Sigmoid colon (tissue), 7 donors: ENCODE data around the gene TTC12. TPM values are rescaled to one million over a fixed set of nuclear protein-coding genes. Genes with fewer than 3 reads are reported as not detected.

ENCODE experiments used
- DNase-seq: peaks from one replicate; pipeline ENCODE4 v3.0.0-alpha.2; 2019
- H3K27ac ChIP-seq, 4 donors: fragments of 200-600 bp; sonication (generic); one replicate each; pipeline ENCODE4 v1.5.1; 2016 to 2019; ENCODE audit warnings: mild to moderate bottlenecking in 1 of 4
- H3K27me3 ChIP-seq, 3 donors: fragments of 200-600 bp; sonication (generic); one replicate each; pipeline ENCODE4 v1.5.1; 2019; ENCODE audit warnings: mild to moderate bottlenecking in 1 of 3
- H3K36me3 ChIP-seq, 4 donors: fragments of 200-600 bp; sonication (generic); one replicate each; pipeline ENCODE4 v1.5.1; 2016 to 2019
- H3K4me1 ChIP-seq, 4 donors: fragments of 200-600 bp; sonication (generic); one replicate each; pipeline ENCODE4 v1.5.1; 2017 to 2019
- H3K4me3 ChIP-seq, 4 donors: fragments of 200-600 bp; sonication (generic); one replicate each; pipeline ENCODE4 v1.5.1; 2017 to 2019; ENCODE audit warnings: mild to moderate bottlenecking in 2 of 4, moderate library complexity in 1 of 4
- H3K9me3 ChIP-seq, 4 donors: fragments of 200-600 bp in 3 of 4; sonication (generic) in 3 of 4; one replicate each; pipeline versions ENCODE4 v1.5.1 to v1.6.1; 2013 to 2019
- CTCF ChIP-seq, 4 experiments: fragments of 450-650 bp in 3 of 4; fragments of 200-600 bp in 1 of 4; IDR thresholded peaks; one replicate each; pipeline ENCODE4 v1.5.1; 2016 to 2019; ENCODE audit warnings: antibody characterized with exemption in 4 of 4, mild to moderate bottlenecking in 3 of 4, moderate library complexity in 2 of 4
- EP300 ChIP-seq, 4 donors: sonication (generic); formaldehyde crosslinking; IDR thresholded peaks; one replicate each; pipeline ENCODE4 v1.6.1; 2017; ENCODE audit warnings: antibody characterized with exemption in 4 of 4
- POLR2A ChIP-seq, 2 donors: fragments of 450-650 bp; IDR thresholded peaks; one replicate each; pipeline ENCODE4 v1.6.1; 2016; ENCODE audit warnings: antibody characterized with exemption in 2 of 2, mild to moderate bottlenecking in 2 of 2, moderate library complexity in 2 of 2
- POLR2AphosphoS5 ChIP-seq, 4 donors: sonication (generic); formaldehyde crosslinking; IDR thresholded peaks; one replicate each; pipeline ENCODE4 v1.6.1; 2017; ENCODE audit warnings: antibody characterized with exemption in 4 of 4
- WGBS, 2 donors: extraction: QIAGEN DNeasy Blood & Tissue Kit; methylation state at CpG; one replicate each; pipeline ENCODE4 v1.1.7; 2013; 5-methylcytosine and 5-hydroxymethylcytosine counted together
- intact Hi-C: fragments of 100-400 bp; cut with DNase I; formaldehyde crosslinking; loops from one replicate; pipeline ENCODE4 v1.15.1; 2023
- polyA plus RNA-seq, 3 donors: library from polyadenylated mRNA; stranded (reverse); fragments of 200-250 nt; gene quantifications; one replicate each; pipeline ENCODE4 v1.2.3, GENCODE V29; 2013
- total RNA-seq, 4 donors: library from RNA; depleted of rRNA; stranded (reverse); fragments of >200 nt; gene quantifications; one replicate each; pipeline ENCODE4 v1.1.0, GENCODE V29; 2016
- donor health status: healthy with polysubstance abuse.
- donor health status: Bipolar disorder and iron deficiency.
- donor health status: healthy.

Gene TTC12
- total RNA-seq (10 to 100 TPM in 3 of 4 donors, 1 to 10 TPM in 1; 8.6 to 22.4 (median 14.9) TPM), polyA plus RNA-seq (1 to 10 TPM; 3.6 to 8.9 (median 5.1) TPM)

- intact Hi-C loops: loop anchor here (10.0 kb wide), 2 partner anchors 460 to 1090 kb away; partner anchors contain the start of genes CLDN25, PTS and ZW10
- peak; percentile 43 to 79 (median 60) for TF ChIP-seq POLR2AphosphoS5 (IDR thresholded peaks at IDR 0.05)
- TF ChIP-seq POLR2A (IDR thresholded peaks at IDR 0.05): peak; percentile 13 to 33
- TF ChIP-seq EP300 (IDR thresholded peaks at IDR 0.05): no peak
- no peaks in the 10 kb centered on the region for H3K27me3 ChIP-seq
Measured at GRCh38 chr11:113314389-113315301, at the start of gene TTC12. TTC12 (plus strand) TSS chr11:113314583; CDS start chr11:113316258, 1,675 bp downstream.

GRCh38 chr11:113265362-113265761, 49.0 kb upstream of the TTC12 start:
- no peak for DNase-seq
- WGBS, 2 donors: 56 to 69% methylated on average over 2 of the region's 2 CpGs
- H3K27me3 ChIP-seq: no peaks in the 10 kb centered on the region
- H3K4me1 ChIP-seq: no peaks in the 10 kb centered on the region
- TF ChIP-seq POLR2A (IDR thresholded peaks at IDR 0.05): no peak
- TF ChIP-seq POLR2AphosphoS5 (IDR thresholded peaks at IDR 0.05): no peak
- TF ChIP-seq CTCF (IDR thresholded peaks at IDR 0.05): no peak
- no peak for TF ChIP-seq EP300 (IDR thresholded peaks at IDR 0.05)
- no peak overlapping the region for H3K4me3 ChIP-seq
- intact Hi-C loops: no loop called here
- no peak overlapping the region for H3K27ac ChIP-seq
- H3K9me3 ChIP-seq: no peaks in the 10 kb centered on the region
- peaks cover 0 to 7% (median 2%) of the 10 kb centered on the region in 4 donors for H3K36me3 ChIP-seq

More at GRCh38 chr11:113314389-113315301, at the start of gene TTC12:
- H3K9me3 ChIP-seq: no peaks in the 10 kb centered on the region
- peak within 1 kb of the TSS; percentile 53 to 76 (median 64) for H3K4me3 ChIP-seq
- H3K27ac ChIP-seq: peak within 1 kb of the TSS; percentile 87 to 92 (median 89)
- 2 to 10% methylated on average over 64 of the region's 64 CpGs for WGBS, 2 donors
- peaks cover 0 to 23% (median 19%) of the 10 kb centered on the region in 4 donors for H3K4me1 ChIP-seq
- peaks cover 0 to 27% (median 0%) of the 10 kb centered on the region in 4 donors for H3K36me3 ChIP-seq
- peak; percentile 96 for DNase-seq

GRCh38 chr11:113267493-113267892, 46.9 kb upstream of the TTC12 start:
- intact Hi-C loops: no loop called here
- TF ChIP-seq EP300 (IDR thresholded peaks at IDR 0.05) (no peak), POLR2A (IDR thresholded peaks at IDR 0.05) (no peak), POLR2AphosphoS5 (IDR thresholded peaks at IDR 0.05) (no peak), CTCF (IDR thresholded peaks at IDR 0.05) (no peak)
- no peak for DNase-seq

GRCh38 chr11:113269096-113269495, 45.3 kb upstream of the TTC12 start:
- Histone ChIP-seq H3K27me3 (no peaks in the 10 kb centered on the region), H3K4me3 (no peak overlapping the region), H3K9me3 (no peaks in the 10 kb centered on the region), H3K27ac (no peak overlapping the region), H3K36me3 (no peaks in the 10 kb centered on the region), H3K4me1 (no peaks in the 10 kb centered on the region)
- DNase-seq: no peak
- 88 to 95% methylated on average over 2 of the region's 2 CpGs for WGBS, 2 donors
- TF ChIP-seq POLR2A (IDR thresholded peaks at IDR 0.05) (no peak), POLR2AphosphoS5 (IDR thresholded peaks at IDR 0.05) (no peak), CTCF (IDR thresholded peaks at IDR 0.05) (no peak), EP300 (IDR thresholded peaks at IDR 0.05) (no peak)
- intact Hi-C loops: no loop called here

More at GRCh38 chr11:113267493-113267892, 46.9 kb upstream of the TTC12 start:
- Histone ChIP-seq H3K4me3 (no peak overlapping the region), H3K36me3 (no peaks in the 10 kb centered on the region), H3K27ac (no peak overlapping the region), H3K27me3 (no peaks in the 10 kb centered on the region), H3K4me1 (no peaks in the 10 kb centered on the region), H3K9me3 (no peaks in the 10 kb centered on the region)
- 83% methylated on average over 7 of the region's 7 CpGs for WGBS, 2 donors

GRCh38 chr11:113269636-113270035, 44.7 kb upstream of the TTC12 start:
- Histone ChIP-seq H3K36me3 (no peaks in the 10 kb centered on the region), H3K27me3 (no peaks in the 10 kb centered on the region), H3K4me1 (no peaks in the 10 kb centered on the region), H3K4me3 (no peak overlapping the region), H3K27ac (no peak overlapping the region), H3K9me3 (no peaks in the 10 kb centered on the region)
- no peak for DNase-seq
- intact Hi-C loops: no loop called here
- 76 to 90% methylated on average over 5 of the region's 5 CpGs for WGBS, 2 donors
- no peak for TF ChIP-seq CTCF (IDR thresholded peaks at IDR 0.05)
- TF ChIP-seq POLR2AphosphoS5 (IDR thresholded peaks at IDR 0.05): no peak
- TF ChIP-seq POLR2A (IDR thresholded peaks at IDR 0.05): no peak
- no peak for TF ChIP-seq EP300 (IDR thresholded peaks at IDR 0.05)
